Suprapubic skin (tissue), 3 donors: ENCODE measurements around the gene SNAPC4.

ENCODE experiments used
- CTCF ChIP-seq, 2 donors: fragments of 200-600 bp in 1 of 2; fragments of 450-650 bp in 1 of 2; sonication (generic) in 1 of 2; IDR thresholded peaks; one replicate each; pipeline ENCODE4 v1.5.1; 2016 to 2019; ENCODE audit warnings: antibody characterized with exemption in 2 of 2, mild to moderate bottlenecking in 1 of 2, moderate library complexity in 1 of 2
- POLR2A ChIP-seq, 2 donors: fragments of 450-650 bp; IDR thresholded peaks; one replicate each; pipeline ENCODE4 v1.6.1; 2017; ENCODE audit warnings: antibody characterized with exemption in 2 of 2, mild to moderate bottlenecking in 2 of 2, moderate library complexity in 2 of 2

GRCh38 chr9:136410500-136411287 lies 10.7 kb upstream of the SNAPC4 start, which contains the start of the genes ENTR1 and PMPCA:
- no peak for TF ChIP-seq CTCF (IDR thresholded peaks at IDR 0.05)
- peak; percentile 65 for TF ChIP-seq POLR2A (IDR thresholded peaks at IDR 0.05)
